GM19099 (cell line): ENCODE results near the gene CDH7.

Source experiments
- POLR2A ChIP-seq: IDR thresholded peaks from 3 replicates; pipeline ENCODE4 v1.6.1; 2011; ENCODE audit warnings: low read depth; ENCODE audit not compliant: insufficient read length; ENCODE audit errors: extremely low read depth

The CDH7 gene

DNA sequence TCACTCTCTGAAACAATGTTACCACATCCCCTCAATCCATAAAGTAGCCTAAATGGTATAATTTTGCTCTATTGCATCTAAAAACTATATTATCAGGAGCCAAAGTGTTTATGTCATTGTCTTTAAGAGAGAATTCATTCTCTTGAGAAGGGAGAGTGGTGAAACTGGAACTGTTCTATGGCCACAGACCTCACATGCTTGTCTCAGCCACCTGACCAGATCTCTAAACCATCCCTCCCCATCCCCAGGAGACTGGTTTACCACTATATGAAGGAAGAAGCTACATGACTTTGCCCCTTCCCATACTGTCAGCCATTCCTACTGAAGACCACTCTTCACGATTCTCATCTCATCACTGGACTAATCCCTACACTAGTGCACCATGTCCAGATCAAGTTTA, 9.6 kb downstream of the CDH7 start:
- TF ChIP-seq POLR2A = no peak

DNA sequence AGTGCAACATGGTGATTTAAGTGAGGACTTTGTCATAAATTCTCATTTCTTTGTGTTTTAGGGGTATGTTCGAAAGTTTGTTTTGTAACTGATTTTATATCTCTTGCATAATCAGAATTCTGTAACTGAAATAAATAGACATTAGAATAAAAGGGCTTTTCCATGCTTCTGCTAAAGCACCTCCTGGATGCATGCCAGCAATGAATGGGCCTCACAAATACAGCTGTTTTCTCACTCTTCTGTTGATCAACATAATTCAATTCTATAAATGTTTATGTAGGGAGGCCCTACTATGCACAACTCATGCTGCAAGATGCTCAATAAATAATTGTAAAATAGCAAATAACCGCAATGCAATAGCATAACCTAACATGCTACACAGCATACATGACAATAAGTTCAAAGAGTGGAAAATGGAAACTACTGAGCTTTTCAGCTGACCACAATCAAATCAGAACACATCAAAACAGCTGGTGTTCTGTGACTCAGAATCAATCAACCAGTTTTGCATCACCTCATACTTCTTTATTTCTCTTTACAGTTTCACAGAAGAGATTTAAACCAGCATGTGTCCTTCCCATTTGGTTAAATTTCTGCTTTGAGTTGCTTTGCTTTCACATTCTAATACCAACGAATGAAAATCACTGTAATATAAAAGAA, 11.0 kb downstream of the CDH7 start:
- TF ChIP-seq POLR2A = no peak

DNA sequence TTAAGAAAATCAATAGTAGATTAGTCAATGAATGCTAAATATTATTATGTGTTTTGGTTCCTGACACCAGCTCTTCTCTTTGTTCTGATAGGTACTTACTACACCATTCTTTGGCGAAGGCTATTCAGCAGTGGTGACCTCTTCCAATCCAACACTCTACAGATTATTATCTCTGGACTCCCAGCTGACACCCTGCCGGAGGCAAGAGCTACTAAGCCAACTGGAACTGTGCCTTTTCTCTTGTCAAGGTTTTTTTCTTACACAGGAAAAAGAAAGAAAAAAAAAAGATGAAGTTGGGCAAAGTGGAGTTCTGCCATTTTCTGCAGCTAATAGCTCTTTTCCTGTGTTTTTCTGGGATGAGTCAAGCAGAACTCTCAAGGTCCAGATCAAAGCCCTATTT, 11.7 kb downstream of the CDH7 start:
- no peak for TF ChIP-seq POLR2A

DNA sequence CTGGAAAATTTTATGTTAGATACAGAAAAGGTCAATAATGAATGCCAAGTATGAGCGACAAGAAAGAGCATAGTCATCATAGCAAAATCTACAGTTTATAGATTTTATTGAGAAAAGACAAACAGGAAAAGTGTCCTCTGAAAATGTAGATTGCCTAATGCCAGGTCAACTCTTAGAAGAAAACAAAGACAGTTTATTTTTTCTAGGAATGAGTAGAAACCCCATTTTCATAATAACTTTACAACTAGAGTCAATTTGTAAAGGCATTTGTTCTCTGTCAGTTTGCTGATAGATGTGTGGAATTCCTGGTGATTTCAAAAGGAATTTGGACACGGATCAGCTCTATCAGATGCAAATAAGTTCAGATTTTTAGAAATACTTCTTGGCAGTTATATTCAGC, 16.6 kb downstream of the CDH7 start:
- TF ChIP-seq POLR2A = no peak

DNA sequence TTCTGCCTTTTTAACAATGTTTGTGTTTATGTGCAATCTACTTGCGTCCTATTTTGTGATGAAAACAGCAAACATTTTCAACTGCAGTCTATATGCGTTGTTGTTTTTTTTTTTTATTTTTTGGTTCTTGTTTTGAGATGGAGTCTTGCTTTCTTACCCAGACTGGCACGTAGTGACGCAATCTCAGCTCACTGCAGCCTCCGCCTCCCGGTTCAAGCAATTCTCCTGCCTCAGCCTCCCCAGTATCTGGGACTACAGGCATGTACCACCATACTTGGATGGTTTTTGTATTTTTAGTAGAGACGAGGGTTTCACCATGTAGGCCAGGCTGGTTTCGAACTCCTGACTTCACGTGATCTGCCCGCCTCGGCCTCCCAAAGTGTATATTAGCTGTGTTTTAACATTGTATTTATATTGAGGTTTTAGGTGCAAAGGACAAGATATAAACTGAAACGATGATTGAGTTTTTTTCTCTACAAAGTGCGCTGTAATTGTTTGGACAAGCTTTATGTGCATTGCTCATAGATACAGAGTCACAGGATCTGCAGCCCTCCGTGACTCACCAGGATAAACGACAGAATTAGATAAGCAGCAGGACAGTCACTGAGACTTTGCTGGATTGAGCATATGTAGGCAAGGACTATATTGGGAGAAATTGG, 17.4 kb downstream of the CDH7 start:
- TF ChIP-seq POLR2A = no peak

DNA sequence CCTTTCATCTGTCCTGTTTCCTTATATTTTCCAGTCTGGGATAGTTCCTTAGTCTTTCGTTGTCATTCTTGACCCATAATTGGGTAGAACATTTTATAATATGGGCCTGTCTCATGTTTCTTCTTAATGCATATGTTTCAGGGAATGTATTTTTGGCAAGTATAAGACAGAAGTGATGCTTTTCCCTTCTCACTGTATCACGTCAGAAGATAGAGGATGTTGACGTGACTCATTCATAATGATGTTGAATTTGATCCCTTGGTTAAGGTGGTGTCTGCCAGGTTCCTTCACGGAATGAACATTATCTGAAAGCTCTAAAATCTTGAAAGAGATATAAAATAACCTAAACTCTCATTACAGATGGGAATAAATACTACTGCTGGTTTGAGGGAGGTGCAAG, 18.8 kb downstream of the CDH7 start:
- TF ChIP-seq POLR2A = no peak

DNA sequence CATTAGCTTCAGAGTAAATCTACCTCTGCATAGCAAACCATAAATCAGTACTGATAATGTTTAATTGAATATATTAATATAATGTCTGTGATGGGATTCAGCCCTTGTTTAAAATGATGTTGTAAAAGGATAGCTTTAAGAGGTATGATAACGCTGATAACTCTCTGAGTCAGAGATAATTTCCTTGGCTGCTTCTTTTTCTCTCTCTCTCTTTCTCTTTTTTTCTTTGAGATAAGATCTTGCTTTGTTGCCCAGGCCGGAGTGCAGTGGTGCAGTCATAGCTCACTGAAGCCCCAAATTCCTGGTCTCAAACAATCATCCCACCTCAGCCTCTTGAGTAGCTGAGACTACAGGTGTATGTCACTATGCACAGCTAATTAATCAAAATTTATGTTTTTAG, 35.7 kb downstream of the CDH7 start:
- TF ChIP-seq POLR2A = no peak

DNA sequence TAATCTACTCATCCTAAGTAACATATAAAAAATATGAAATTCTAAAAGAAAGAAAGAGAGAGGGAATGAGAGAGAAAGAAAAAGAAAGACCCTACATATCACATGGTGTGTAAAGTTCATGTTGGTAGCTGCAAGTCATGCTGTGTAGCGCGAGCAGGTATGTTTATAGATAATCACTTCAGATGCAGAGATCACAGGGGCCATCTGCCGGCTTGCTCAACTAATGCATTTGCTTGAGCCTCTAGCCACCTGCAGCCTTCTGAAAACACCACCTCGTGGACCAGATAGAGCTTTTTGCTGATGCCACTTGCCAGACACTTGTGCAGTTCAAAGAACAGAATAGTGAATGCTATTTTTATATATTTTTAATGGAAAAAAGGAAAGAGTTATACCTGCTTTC, 37.6 kb downstream of the CDH7 start:
- no peak for TF ChIP-seq POLR2A

DNA sequence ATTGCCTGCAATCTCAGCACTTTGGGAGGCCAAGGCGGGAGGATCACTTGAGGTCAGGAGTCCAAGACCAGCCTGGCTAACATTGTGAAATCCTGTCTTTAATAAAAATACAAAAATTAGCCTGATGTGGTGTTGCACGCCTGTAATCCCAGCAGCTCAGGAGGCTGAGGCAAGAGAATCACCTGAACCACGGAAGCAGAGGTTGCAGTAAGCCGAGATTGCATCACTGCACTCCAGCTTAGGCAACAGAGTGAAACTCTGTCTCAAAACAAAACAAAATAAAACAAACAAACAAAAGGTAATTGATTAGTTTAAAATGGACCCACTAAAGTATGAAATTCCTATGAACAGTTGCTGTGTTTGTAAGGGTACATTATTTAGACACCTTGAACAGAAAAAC, 39.8 kb downstream of the CDH7 start:
- no peak for TF ChIP-seq POLR2A

DNA sequence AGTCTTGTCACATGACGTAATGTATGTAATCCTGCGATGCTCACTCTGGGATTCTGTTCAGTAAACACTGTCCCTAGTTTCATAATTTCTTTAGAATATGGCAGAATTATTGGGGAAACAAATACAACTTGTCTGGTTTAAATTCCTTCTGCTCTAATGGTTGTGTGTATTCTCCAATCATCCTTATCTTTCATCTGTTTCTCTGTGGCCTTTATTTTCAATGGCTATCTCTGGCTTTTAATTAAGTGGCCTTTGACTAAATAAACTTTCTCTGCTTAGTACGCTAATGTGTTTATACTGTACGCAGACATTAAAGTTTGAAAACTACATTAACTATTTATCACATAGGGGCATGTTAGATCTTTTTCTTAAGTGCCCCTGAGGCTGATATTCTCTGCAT, 40.9 kb downstream of the CDH7 start:
- TF ChIP-seq POLR2A = no peak

DNA sequence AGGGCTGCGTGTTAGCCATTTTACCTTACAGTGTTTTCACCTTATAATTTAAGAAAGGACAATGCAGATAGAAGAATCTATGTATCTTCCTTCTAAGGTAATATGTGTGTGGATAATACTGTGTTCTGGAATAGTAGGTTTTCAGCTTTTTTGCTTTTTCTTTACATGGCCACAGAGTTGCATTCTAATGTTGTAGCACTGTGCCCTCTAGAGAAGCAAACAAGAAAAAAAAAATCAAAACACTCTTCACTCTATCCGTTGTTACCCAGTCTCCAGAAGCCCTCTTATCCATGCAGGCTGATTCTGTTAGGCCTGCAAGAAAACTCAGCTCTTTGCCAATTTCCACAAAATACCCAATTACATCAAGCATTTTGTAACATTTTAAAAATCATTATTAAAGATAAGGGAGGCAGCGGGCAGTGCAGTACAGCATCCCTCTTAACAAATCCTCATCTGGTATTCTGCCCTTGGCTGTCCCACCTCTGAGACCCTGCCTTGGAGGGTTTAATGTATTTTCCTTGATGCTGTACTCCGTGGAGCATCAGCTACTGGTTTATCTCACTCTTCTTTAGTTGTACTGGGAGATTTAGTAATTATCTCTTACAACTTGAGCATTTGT, 41.8 kb downstream of the CDH7 start:
- no peak for TF ChIP-seq POLR2A

DNA sequence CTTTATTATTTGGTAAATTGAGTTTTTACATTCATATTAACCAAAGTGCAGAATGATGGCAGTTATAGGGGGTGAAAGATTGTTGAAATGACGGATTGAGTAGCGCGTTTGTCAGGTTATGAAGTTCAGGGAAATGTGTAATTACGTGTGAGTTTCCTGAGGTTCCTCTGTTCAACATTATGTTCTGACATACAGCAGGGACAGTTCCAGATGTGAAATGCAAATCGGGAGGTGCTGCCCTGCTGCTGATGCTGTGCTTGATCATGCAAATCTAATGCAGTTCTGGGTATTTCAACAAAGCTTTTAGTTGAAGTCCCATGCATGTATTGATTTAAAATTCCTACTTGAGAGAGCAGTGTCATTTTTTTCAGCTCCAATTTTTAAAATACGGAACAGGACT, 57.9 kb downstream of the CDH7 start:
- no peak for TF ChIP-seq POLR2A

DNA sequence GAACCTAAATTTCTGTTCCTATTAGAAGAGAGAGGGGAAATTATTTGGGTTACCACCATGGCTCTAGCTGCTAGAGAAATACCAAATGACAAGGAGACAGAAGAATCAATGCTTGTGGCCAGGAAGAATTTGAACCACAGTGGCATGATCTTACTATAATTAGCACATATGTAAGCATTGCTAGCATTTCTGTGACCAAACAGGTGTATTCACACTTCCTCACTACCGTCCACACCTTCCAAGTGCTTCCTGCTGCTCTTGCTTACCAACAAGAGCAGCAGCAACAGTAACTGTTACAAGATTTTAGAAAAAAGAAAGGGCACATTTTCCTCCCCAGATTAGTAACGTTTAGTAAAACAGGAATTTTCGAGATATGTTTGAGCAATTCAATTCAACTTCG, 60.5 kb downstream of the CDH7 start:
- TF ChIP-seq POLR2A = no peak

DNA sequence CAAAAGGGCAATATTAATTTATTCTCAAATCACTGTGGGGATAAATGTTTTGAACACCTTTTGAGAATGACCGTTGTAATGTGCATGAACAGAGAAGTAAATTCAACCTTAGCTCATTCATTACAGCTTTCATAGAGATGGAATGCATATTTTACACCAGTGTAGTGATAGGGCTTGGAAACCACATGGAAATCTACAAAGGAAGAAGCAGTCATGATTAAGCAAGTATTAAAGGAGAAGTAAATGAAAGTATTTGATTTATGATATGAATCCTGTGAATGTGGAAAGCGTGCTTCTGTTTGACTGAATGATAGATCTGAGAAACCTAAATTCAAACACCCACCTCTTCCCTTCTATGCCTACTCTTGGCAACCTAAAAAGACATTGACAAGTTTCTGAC, 64.7 kb downstream of the CDH7 start:
- TF ChIP-seq POLR2A = no peak

DNA sequence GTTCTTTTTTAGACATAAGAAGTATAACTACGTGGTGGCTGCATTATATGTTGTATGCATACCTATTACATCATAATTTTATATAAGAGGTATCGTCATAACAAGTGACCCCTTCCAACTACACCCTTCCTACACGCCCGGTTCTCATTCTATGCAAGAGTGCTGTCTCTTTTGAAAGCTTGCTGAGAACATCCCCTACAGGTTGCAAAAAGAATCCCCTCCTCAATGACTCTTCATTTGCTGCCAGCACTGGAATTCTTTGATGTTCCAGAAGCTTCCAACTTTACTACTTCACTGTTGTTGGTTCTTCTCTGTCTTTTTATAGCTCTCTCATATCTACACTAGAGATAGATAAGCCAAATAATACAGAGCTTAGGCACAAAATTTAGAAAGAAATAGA, 66.4 kb downstream of the CDH7 start:
- no peak for TF ChIP-seq POLR2A

DNA sequence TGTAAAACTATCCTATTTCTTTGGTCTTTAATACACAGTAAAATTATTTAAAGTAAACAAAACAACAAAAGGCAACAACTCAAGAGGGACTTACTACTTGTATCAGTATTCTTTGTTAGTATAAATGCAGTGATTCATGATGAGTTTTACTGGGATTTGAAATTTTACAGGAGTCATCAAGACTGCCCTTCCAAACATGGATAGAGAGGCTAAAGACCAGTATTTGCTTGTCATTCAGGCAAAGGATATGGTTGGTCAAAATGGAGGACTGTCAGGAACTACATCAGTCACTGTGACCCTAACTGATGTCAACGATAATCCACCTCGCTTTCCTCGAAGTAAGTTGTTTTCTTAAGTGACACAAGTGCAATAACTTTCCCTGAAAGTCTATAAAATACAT, 71.1 kb downstream of the CDH7 start:
- TF ChIP-seq POLR2A = no peak
